ENCODE measurements around the gene JADE1. TPM values are rescaled to one million over a fixed set of nuclear protein-coding genes. Genes with fewer than 3 reads are reported as not detected.

The JADE1 gene
- 10 to 100 TPM; 33.2 to 39.4 TPM for total RNA-seq

DNA sequence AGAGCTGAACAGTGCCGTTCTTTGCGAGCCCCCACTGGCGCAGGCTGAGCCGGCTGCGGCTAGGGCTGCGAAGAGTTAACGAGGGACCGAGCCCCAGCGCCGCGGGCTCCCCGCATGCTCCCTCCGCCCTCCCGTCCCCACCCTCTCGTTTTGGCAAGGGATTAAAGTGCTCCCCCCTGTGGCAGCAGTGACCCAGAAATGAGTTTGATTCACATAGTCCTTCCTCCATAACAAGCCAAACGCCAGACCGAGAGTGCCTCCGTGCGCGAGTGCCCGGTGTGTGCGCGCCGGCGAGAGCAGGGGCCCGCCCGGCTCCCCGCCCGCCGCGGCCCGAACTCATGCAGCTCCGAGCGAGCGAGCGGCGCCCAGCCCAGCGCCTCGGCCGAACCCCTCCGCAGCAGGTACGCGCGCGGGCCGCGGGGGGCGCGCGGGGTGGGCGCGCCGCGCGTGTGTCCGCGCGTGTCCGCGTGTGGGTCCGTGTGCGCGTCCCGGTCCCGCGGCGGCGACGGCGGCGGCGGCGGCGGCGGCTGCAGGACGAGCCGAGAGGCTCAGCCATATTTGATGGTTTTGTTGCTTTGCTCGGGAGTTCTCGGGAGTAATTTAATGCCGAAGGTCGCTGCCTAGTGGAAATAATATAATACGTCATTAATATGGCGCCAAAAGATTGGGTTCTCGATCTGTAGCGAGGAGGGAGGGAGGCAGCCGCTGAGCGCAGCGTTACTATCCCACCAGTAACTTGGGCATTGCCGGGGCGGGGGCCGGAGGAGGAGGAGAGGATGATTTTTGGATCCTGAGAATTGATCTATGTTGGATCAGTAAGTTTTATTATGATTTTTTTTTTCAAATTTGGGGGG is at the start of gene JADE1:
Gene JADE1 (plus strand): TSS at position 224 of the 854 bp plus-strand sequence. CDS start 22,059 bp downstream, outside the sequence.
- H3K36me3 Mint-ChIP-seq (ENCODE audit: low read depth): peaks cover 4% of the 10 kb centered on the region
- peak within 1 kb of the TSS; percentile 99 for H3K27ac Mint-ChIP-seq
- ChIA-PET POLR2A (interaction anchor here (0.6 kb wide), 1 partner anchor 749 kb away, joined by 4 read pairs; no protein-coding TSS in a partner anchor), CTCF (interaction anchor here (0.6 to 1.3 kb wide), 6 partner anchors 9 to 522 kb away, joined by 3 to 6 read pairs (median 3); partner anchors contain the start of gene PGRMC2)
- H3K4me1 Mint-ChIP-seq: peaks cover 13% of the 10 kb centered on the region
- H3K4me3 Mint-ChIP-seq: peak within 1 kb of the TSS; percentile 98
- H3K27me3 Mint-ChIP-seq: no peaks in the 10 kb centered on the region
- no peaks in the 10 kb centered on the region for H3K9me3 Mint-ChIP-seq
- DNase-seq: peak; percentile 93

DNA sequence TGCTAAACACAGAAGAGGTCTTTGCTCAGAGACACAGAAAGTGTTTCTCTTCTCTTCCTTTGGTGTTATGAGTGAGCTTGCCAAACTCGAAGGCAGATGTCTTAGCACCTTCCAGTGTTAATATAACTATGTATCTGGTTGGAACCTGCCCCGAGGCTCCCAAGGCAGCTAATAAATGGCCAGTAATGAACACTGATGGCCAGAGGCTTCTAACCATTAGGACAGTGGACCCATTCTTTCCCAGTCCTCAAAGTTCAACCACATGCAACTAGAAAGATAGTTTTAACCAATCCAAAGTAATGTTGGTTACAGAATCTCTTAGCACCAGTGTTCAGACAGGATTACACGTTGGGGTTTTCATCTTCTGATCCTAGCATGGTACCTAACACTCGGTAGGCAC is 42.7 kb upstream of the JADE1 start:
- H3K9me3 Mint-ChIP-seq: no peaks in the 10 kb centered on the region
- H3K4me1 Mint-ChIP-seq: peaks cover 2% of the 10 kb centered on the region
- CTCF ChIA-PET: no interaction called here
- H3K4me3 Mint-ChIP-seq: no peak overlapping the region
- H3K36me3 Mint-ChIP-seq (ENCODE audit: low read depth): no peaks in the 10 kb centered on the region
- H3K27me3 Mint-ChIP-seq: no peaks in the 10 kb centered on the region
- no peak for DNase-seq
- POLR2A ChIA-PET: no interaction called here
- no peak overlapping the region for H3K27ac Mint-ChIP-seq

DNA sequence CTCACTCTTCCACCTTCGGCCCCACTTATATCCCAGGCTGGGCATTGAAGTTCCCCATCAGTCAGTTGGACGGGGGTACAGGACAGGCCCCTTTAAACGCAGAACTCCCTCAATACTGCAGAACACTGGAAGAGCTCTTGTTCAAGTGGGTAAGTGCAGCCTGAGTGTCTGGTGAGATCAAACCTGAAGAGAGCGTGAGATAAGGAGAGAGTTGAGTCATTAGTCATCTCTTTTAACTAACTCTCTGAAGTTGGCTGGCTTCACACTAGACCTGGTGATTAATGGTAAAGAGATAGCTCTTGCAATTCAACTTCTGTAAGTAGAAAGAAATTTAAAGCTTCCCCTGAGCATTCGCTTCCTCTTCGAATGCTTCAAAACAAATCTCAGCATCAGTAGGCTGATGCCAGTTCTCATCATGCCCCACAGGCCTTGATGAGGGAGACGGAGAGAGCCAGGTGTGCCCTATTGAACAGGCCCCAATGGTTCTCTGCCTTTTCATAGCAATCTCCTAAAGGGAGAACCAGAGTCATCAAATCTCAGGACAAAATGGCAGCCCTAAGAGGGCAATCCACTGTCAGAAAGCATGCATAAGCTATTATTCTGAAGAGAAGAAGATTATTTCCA is 41.0 kb upstream of the JADE1 start:
- H3K9me3 Mint-ChIP-seq: no peaks in the 10 kb centered on the region

DNA sequence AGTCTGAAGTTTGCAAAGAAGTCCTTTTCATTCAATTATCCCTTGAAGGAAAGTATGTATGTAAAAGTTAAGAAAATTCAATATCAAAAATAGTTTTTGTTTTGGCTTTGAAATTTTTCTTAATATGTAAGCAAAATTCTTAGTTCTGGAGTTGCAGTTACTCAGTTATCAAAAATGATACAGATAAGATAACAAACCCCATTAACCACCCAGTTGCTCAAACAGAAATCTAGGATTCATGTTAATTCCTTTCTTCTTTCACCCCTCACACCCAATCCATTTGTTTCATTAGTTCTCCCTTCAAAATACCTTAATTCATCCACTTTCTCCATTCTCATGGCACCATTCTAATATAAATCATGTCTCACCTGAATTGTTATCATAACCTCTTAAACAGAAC is 40.5 kb upstream of the JADE1 start:
- Mint-ChIP-seq H3K4me1 (peaks cover 2% of the 10 kb centered on the region), H3K36me3 (ENCODE audit: low read depth) (no peaks in the 10 kb centered on the region), H3K9me3 (no peaks in the 10 kb centered on the region), H3K27me3 (no peaks in the 10 kb centered on the region), H3K4me3 (no peak overlapping the region), H3K27ac (no peak overlapping the region)
- POLR2A ChIA-PET: no interaction called here
- no peak for DNase-seq
- CTCF ChIA-PET: interaction anchor here (1.2 kb wide), 1 partner anchor 8 kb away, joined by 3 read pairs; no protein-coding TSS in a partner anchor

More for the DNA sequence above, 41.0 kb upstream of the JADE1 start:
- no peak overlapping the region for H3K4me3 Mint-ChIP-seq
- CTCF ChIA-PET: interaction anchor here (1.2 kb wide), 1 partner anchor 8 kb away, joined by 3 read pairs; no protein-coding TSS in a partner anchor
- H3K36me3 Mint-ChIP-seq (ENCODE audit: low read depth): no peaks in the 10 kb centered on the region
- no peak overlapping the region for H3K27ac Mint-ChIP-seq
- peaks cover 2% of the 10 kb centered on the region for H3K4me1 Mint-ChIP-seq
- POLR2A ChIA-PET: no interaction called here
- no peak for DNase-seq
- no peaks in the 10 kb centered on the region for H3K27me3 Mint-ChIP-seq

DNA sequence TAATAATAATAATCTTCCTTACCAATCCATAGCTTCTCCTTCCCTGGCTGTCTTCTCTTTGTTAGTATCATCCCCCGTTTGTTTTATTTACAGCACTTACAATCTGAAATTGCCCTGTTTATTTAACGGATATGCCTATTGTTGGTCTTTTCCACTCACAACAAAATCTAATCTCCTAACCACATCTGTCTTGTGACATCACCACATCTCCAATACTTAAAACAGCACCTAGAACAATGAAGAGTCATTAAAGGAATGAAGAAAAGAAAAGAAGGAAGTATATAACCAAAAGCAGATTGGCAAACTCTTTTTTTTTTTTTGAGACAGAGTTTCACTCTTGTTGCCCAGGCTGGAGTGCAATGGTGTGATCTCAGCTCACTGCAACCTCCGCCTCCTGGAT is 38.7 kb upstream of the JADE1 start:
- Mint-ChIP-seq H3K27ac (no peak overlapping the region), H3K4me3 (no peak overlapping the region), H3K36me3 (ENCODE audit: low read depth) (no peaks in the 10 kb centered on the region), H3K27me3 (no peaks in the 10 kb centered on the region), H3K9me3 (no peaks in the 10 kb centered on the region), H3K4me1 (peaks cover 2% of the 10 kb centered on the region)
- POLR2A ChIA-PET: no interaction called here
- no peak for DNase-seq
- CTCF ChIA-PET: no interaction called here

DNA sequence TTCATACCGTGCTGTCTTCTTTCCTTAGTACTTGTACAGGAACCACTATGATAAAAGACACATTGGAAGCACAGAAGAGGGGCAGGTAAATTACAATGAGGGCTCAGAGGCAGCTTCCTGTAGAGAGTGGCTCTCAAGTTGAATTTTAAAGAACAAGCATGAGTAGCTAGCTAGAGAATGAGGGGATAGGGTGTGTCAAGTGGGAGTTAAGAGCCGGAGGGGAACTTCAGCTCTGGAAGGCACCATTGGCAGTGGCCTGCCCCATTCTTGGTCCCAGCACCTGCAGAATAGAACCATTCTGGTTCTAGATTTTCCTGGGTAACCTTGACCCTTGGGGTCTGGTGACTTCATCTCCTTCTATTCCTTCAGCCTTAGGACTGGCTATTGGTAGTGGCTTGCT is 34.0 kb upstream of the JADE1 start:
- ChIA-PET POLR2A (no interaction called here), CTCF (no interaction called here)
- H3K27ac Mint-ChIP-seq: no peak overlapping the region

DNA sequence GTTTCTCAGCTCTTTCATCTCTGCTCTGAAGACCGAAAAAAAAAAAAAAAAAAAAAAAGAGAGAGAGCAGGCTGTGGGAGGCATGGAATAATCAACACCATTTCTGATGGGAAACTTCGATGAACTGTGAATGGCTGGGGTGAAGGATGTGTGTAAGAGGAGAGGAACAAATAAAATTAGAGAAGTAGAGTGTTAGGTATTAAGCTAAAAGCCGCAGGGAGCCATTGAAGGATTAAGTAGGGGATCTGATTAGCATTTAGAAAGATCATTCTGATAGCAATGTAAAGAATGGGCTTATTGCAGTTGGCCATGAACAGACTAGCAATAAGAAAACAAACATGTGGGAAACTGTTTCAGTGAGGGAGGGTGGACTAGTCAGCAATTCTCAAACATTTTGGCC is 33.6 kb upstream of the JADE1 start:
- no peak for DNase-seq
- H3K27ac Mint-ChIP-seq: no peak overlapping the region
- H3K4me3 Mint-ChIP-seq: no peak overlapping the region
- CTCF ChIA-PET: interaction anchor here (0.6 kb wide), 2 partner anchors 16 to 214 kb away, joined by 4 to 6 read pairs; no protein-coding TSS in a partner anchor
- no peaks in the 10 kb centered on the region for H3K36me3 Mint-ChIP-seq (ENCODE audit: low read depth)
- H3K4me1 Mint-ChIP-seq: no peaks in the 10 kb centered on the region
- peaks cover 2% of the 10 kb centered on the region for H3K27me3 Mint-ChIP-seq
- H3K9me3 Mint-ChIP-seq: no peaks in the 10 kb centered on the region
- POLR2A ChIA-PET: no interaction called here

More for the DNA sequence above, 34.0 kb upstream of the JADE1 start:
- Mint-ChIP-seq H3K36me3 (ENCODE audit: low read depth) (no peaks in the 10 kb centered on the region), H3K4me1 (peaks cover 2% of the 10 kb centered on the region), H3K4me3 (no peak overlapping the region), H3K9me3 (no peaks in the 10 kb centered on the region), H3K27me3 (no peaks in the 10 kb centered on the region)
- no peak for DNase-seq

DNA sequence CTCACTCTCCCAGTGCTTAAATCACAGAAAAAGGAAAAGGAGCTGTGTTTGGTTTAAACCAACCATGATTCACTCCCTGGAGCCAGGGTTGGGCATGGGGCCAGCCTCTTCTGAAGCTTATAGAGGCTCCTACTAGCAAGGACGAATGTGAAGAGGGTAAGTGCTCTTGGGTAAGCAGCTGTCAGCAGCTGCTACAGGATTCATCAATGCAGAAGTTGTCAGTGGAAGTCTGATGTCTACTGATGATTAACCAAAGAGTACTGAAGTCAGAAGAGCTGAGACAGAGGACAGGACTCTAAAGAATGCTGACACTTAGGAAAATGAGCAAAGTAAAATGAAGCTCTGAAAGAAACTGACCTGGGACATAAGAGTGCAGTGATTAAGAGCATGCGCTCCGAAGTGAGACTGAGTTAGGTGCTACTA is 32.7 kb upstream of the JADE1 start:
- H3K9me3 Mint-ChIP-seq: no peaks in the 10 kb centered on the region
- no peaks in the 10 kb centered on the region for H3K4me1 Mint-ChIP-seq
- POLR2A ChIA-PET: no interaction called here
- peaks cover 3% of the 10 kb centered on the region for H3K27me3 Mint-ChIP-seq
- H3K36me3 Mint-ChIP-seq (ENCODE audit: low read depth): no peaks in the 10 kb centered on the region
- DNase-seq: no peak
- no peak overlapping the region for H3K27ac Mint-ChIP-seq
- no peak overlapping the region for H3K4me3 Mint-ChIP-seq
- CTCF ChIA-PET: interaction anchor here (0.5 to 1.2 kb wide), 3 partner anchors 8 to 597 kb away, joined by 3 to 4 read pairs (median 3); no protein-coding TSS in a partner anchor

DNA sequence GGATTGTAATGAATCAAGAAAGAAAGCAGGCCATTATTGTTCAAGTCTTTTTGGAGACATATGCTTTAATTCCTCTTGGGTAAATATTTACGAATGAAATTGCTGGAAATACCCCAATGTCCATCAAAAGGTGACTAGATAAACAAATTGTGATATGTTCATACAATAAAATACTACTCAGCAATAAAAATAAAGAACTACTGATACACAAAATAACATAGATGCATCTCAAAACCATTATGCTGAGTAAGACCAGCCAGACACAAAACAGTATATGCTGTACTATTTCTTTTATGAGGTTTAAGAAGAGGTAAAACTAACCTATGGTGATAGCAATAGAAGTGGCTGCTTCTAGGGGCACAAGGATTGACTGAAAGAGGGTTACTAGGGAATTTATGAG is 28.8 kb upstream of the JADE1 start:
- H3K4me1 Mint-ChIP-seq: no peaks in the 10 kb centered on the region
- no peaks in the 10 kb centered on the region for H3K36me3 Mint-ChIP-seq (ENCODE audit: low read depth)
- no peak overlapping the region for H3K4me3 Mint-ChIP-seq
- H3K27ac Mint-ChIP-seq: no peak overlapping the region
- H3K27me3 Mint-ChIP-seq: peaks cover 3% of the 10 kb centered on the region
- ChIA-PET POLR2A (no interaction called here), CTCF (interaction anchor here (0.6 kb wide), 1 partner anchor 677 kb away, joined by 3 read pairs; no protein-coding TSS in a partner anchor)
- DNase-seq: no peak
- no peaks in the 10 kb centered on the region for H3K9me3 Mint-ChIP-seq

DNA sequence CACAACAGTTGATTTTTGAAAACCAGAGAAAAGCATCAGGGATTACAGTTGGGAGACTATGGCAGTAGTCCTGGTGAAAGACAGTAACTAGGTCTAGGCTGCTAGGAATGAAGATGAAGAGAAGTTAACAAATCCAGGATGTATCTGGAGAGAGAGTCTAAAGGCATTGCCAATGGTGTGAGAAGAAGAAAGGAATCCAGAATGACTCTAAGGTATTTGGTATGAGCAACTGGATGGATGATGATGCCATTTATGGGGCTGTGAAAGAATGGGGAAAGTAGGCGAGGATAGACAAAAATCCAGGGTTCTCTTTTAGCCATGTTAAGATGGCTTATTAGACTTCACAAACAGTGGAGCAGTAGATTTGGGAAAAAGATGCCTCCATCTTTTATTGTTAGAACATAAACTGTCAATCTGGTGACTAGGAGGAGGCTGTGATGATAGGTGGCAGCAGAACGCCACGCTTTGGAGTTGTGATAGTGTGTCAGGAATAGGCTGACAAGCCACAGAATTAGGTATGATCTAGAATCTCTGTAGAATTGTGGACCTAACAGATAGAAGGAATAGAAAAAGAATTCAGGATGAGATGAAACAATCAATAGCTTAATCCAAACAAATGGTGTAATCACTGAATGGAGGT is 27.3 kb upstream of the JADE1 start:
- Mint-ChIP-seq H3K4me1 (no peaks in the 10 kb centered on the region), H3K27me3 (peaks cover 3% of the 10 kb centered on the region), H3K27ac (no peak overlapping the region), H3K36me3 (ENCODE audit: low read depth) (no peaks in the 10 kb centered on the region), H3K9me3 (no peaks in the 10 kb centered on the region), H3K4me3 (no peak overlapping the region)
- peak; percentile 45 for DNase-seq
- POLR2A ChIA-PET: no interaction called here
- CTCF ChIA-PET: interaction anchor here (0.9 to 1.3 kb wide), 2 partner anchors 27 to 73 kb away, joined by 3 read pairs; partner anchors contain the start of gene JADE1

DNA sequence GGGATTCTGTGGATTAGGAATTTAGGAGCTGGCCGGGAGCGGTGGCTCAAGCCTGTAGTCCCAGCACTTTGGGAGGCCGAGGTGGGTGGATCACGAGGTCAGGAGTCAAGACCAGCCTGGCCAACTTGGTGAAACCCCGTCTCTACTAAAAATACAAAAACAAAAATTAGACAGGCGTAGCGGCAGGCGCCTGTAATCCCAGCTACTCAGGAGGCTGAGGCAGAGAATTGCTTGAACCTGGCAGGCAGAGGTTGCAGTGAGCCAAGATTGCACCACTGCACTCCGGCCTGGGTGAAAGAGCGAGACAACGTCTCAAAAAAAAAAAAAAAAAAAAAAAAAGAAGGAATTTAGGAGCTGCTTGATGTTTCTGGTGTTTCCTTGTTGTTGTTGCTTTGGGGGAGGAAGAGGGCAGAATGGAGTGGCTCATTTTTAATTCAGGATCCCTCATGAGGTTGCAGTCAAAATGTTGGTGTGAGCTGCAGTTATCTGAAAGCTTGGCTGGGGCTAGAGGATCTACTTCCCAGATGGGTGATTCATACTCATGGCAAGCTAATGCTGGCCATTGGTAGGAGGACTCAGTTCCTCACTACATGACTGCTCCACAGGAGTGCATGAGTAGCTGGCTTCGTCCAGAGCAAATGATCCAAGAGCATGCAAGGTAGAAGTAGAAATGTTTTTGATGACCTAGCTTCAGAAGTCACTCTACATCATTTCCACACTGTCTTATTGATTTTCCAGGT is 26.5 kb upstream of the JADE1 start:
- ChIA-PET CTCF (interaction anchor here (0.6 to 1.3 kb wide), 3 partner anchors 27 to 1171 kb away, joined by 3 to 4 read pairs (median 3); partner anchors contain the start of gene JADE1), POLR2A (no interaction called here)
- no peaks in the 10 kb centered on the region for H3K4me1 Mint-ChIP-seq
- H3K27ac Mint-ChIP-seq: no peak overlapping the region
- H3K9me3 Mint-ChIP-seq: no peaks in the 10 kb centered on the region
- no peak overlapping the region for H3K4me3 Mint-ChIP-seq
- no peaks in the 10 kb centered on the region for H3K36me3 Mint-ChIP-seq (ENCODE audit: low read depth)
- no peak for DNase-seq
- H3K27me3 Mint-ChIP-seq: peaks cover 3% of the 10 kb centered on the region

Measured in activated CD4-positive, alpha-beta T cell treated with anti-CD3 and anti-CD28 coated beads, Interleukin-2, amount 10 ng/mL, durations not matched to agents 7 days and 5 days (primary cell).